Gastroesophageal sphincter (tissue), 4 donors: ENCODE measurements around the gene CAD. TPM values are rescaled to one million over a fixed set of nuclear protein-coding genes. Genes with fewer than 3 reads are reported as not detected.

Source experiments
- ATAC-seq: fragments of 150-250 bp; one replicate; pipeline ENCODE4 v1.9.1; 2016; ENCODE audit warnings: mild to moderate bottlenecking, moderate library complexity
- H3K27ac ChIP-seq, 4 donors: fragments of 200-600 bp; sonication (generic) in 3 of 4; 1 replicate in 3 of 4; 2 replicates in 1 of 4; pipeline ENCODE4 v1.5.1; 2016 to 2019
- H3K27me3 ChIP-seq: fragments of 200-600 bp; sonication (generic); one replicate; pipeline ENCODE4 v1.5.1; 2019
- H3K36me3 ChIP-seq, 2 donors: fragments of 200-600 bp; sonication (generic); one replicate each; pipeline ENCODE4 v1.5.1; 2019; ENCODE audit warnings: control low read depth in 1 of 2
- H3K4me1 ChIP-seq, 3 donors: fragments of 200-600 bp; sonication (generic); 1 replicate in 2 of 3; 2 replicates in 1 of 3; pipeline ENCODE4 v1.5.1; 2016 to 2019; ENCODE audit warnings: control low read depth in 2 of 3
- H3K4me3 ChIP-seq, 2 donors: fragments of 200-600 bp; sonication (generic); one replicate each; pipeline ENCODE4 v1.5.1; 2019; ENCODE audit warnings: mild to moderate bottlenecking in 1 of 2, moderate library complexity in 1 of 2
- H3K9me3 ChIP-seq, 3 donors: fragments of 200-600 bp; sonication (generic); one replicate each; pipeline ENCODE4 v1.5.1; 2017 to 2019; ENCODE audit warnings: control low read depth in 2 of 3
- EP300 ChIP-seq: sonication (generic); formaldehyde crosslinking; IDR thresholded peaks from one replicate; pipeline ENCODE4 v1.6.1; 2017; ENCODE audit warnings: antibody characterized with exemption, mild to moderate bottlenecking
- POLR2A ChIP-seq, 2 donors: fragments of 450-650 bp; IDR thresholded peaks; one replicate each; pipeline ENCODE4 v1.6.1; 2017; ENCODE audit warnings: antibody characterized with exemption in 2 of 2, mild to moderate bottlenecking in 2 of 2, moderate library complexity in 1 of 2
- POLR2AphosphoS5 ChIP-seq: sonication (generic); formaldehyde crosslinking; IDR thresholded peaks from one replicate; pipeline ENCODE4 v1.6.1; 2017; ENCODE audit warnings: antibody characterized with exemption
- WGBS, 2 donors: methylation state at CpG; one replicate each; pipeline ENCODE4 v1.1.5; 2018; ENCODE audit warnings: low coverage in 1 of 2; 5-methylcytosine and 5-hydroxymethylcytosine counted together
- total RNA-seq, 4 donors: library from RNA; depleted of rRNA; stranded (reverse); fragments of >200 nt; gene quantifications; one replicate each; pipeline ENCODE4 v1.1.0, GENCODE V29; 2016
- TF ChIP-seq, protein P1 (sequence below), 4 experiments: fragments of 200-600 bp in 2 of 4; fragments of 450-650 bp in 2 of 4; sonication (generic) in 1 of 4; IDR thresholded peaks; one replicate each; pipeline ENCODE4 v1.5.1; 2017 to 2019; ENCODE audit warnings: antibody characterized with exemption in 4 of 4, mild to moderate bottlenecking in 2 of 4, moderate library complexity in 2 of 4

CAD gene
- total RNA-seq, 4 donors from 2014 or later: 12.1 to 23.3 (median 16.3) TPM

DNA sequence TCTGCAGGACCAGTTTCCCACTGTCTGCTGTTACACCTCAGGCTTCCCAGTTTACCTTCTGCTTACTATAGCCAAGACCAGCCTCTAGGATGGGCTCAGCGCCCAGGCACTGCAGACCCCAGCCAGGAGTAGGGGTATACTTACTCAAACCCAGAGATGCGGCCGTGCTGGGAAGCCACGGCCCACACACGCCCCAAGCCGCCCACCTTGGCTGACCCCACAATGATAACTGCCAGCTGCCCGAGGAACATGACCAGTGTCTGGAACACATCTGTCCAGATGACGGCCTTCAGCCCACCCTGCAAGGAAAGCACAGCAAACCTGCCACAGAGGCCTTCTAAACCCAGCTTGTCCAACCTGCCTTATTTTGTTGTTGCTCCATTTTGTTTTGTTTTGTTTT lies 12.0 kb upstream of the CAD start:
- Histone ChIP-seq H3K9me3 (no peaks in the 10 kb centered on the region), H3K27me3 (no peaks in the 10 kb centered on the region), H3K4me1 (no peaks in the 10 kb centered on the region), H3K27ac (no peak overlapping the region), H3K36me3 (peaks cover 0 to 94% of the 10 kb centered on the region in 2 donors), H3K4me3 (no peak overlapping the region)
- TF ChIP-seq EP300: no peak
- TF ChIP-seq POLR2A (IDR thresholded peaks at IDR 0.05): no peak
- no peak for TF ChIP-seq POLR2AphosphoS5
- TF ChIP-seq, protein P1, sequence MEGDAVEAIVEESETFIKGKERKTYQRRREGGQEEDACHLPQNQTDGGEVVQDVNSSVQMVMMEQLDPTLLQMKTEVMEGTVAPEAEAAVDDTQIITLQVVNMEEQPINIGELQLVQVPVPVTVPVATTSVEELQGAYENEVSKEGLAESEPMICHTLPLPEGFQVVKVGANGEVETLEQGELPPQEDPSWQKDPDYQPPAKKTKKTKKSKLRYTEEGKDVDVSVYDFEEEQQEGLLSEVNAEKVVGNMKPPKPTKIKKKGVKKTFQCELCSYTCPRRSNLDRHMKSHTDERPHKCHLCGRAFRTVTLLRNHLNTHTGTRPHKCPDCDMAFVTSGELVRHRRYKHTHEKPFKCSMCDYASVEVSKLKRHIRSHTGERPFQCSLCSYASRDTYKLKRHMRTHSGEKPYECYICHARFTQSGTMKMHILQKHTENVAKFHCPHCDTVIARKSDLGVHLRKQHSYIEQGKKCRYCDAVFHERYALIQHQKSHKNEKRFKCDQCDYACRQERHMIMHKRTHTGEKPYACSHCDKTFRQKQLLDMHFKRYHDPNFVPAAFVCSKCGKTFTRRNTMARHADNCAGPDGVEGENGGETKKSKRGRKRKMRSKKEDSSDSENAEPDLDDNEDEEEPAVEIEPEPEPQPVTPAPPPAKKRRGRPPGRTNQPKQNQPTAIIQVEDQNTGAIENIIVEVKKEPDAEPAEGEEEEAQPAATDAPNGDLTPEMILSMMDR (IDR thresholded peaks at IDR 0.05): no peak
- WGBS, 2 donors: 67 to 68% methylated on average over 4 to 5 of the region's 8 CpGs
- no peak for ATAC-seq

DNA sequence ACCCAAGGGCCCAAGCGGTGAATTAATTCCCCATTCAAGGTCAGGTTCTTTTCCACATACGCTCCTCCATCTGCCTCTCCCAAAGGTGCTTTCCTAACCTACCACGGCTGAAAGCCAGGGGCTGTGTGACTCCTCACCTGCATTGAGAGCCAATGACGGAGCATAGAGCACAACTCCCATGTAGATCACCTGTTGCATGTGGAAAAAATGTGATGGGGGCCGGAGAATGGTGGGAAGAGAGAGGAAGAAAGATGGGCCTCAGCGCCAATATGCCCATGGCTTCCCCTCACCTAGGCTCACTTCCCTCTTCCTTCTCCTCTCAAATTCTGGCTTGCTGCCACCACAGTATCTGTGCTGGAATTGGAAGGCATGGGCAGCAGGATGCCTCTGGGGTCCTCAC lies 10.8 kb upstream of the CAD start:
- H3K36me3 ChIP-seq: peaks cover 0 to 83% of the 10 kb centered on the region in 2 donors
- no peak for TF ChIP-seq EP300
- TF ChIP-seq POLR2A (IDR thresholded peaks at IDR 0.05): no peak
- TF ChIP-seq, protein P1 (IDR thresholded peaks at IDR 0.05): no peak
- H3K9me3 ChIP-seq: no peaks in the 10 kb centered on the region
- H3K27ac ChIP-seq: no peak overlapping the region
- 90% methylated on average over 2 of the region's 6 CpGs; no CpG with 5 or more reads in 1 of the 2 donors for WGBS, 2 donors
- no peak for ATAC-seq
- peaks cover 0 to 8% (median 0%) of the 10 kb centered on the region in 3 donors for H3K4me1 ChIP-seq
- no peaks in the 10 kb centered on the region for H3K27me3 ChIP-seq
- H3K4me3 ChIP-seq: no peak overlapping the region

DNA sequence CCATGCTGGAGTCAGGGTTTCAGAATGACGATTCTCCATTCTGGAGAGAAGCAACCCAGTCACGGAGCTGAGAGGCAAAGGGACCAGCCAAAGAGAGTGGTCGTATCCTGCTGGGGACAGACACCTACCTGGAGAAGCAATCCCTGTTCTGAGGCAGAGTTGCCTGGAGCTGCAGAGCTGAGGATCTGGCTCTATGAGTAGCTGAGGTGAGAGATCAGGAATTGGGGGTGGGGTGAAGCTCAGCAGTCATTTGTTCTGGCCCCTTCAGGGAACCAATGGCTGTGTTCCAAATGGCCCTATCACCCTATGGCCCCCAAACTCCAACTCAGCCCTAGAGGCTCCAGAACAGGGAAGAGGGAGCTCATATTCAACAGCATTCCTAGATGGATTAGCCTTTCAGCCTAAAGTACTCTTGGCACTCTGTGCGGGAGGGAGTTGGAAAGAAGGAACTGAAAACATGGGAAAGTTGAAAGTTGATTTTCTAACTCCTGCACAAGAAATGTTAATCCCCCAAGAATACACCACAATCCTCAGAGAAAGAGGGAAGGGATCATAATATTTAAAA lies 8.6 kb upstream of the CAD start:
- H3K27ac ChIP-seq: no peak overlapping the region
- no peaks in the 10 kb centered on the region for H3K9me3 ChIP-seq
- ATAC-seq: no peak
- peaks cover 0 to 61% of the 10 kb centered on the region in 2 donors for H3K36me3 ChIP-seq
- no peaks in the 10 kb centered on the region for H3K27me3 ChIP-seq
- TF ChIP-seq POLR2A (IDR thresholded peaks at IDR 0.05) (no peak), POLR2AphosphoS5 (no peak), EP300 (no peak)
- TF ChIP-seq, protein P1 (IDR thresholded peaks at IDR 0.05): no peak
- H3K4me3 ChIP-seq: no peak overlapping the region
- H3K4me1 ChIP-seq: peaks cover 4 to 20% (median 8%) of the 10 kb centered on the region in 3 donors
- 82 to 100% methylated on average over 2 to 4 of the region's 4 CpGs for WGBS, 2 donors

DNA sequence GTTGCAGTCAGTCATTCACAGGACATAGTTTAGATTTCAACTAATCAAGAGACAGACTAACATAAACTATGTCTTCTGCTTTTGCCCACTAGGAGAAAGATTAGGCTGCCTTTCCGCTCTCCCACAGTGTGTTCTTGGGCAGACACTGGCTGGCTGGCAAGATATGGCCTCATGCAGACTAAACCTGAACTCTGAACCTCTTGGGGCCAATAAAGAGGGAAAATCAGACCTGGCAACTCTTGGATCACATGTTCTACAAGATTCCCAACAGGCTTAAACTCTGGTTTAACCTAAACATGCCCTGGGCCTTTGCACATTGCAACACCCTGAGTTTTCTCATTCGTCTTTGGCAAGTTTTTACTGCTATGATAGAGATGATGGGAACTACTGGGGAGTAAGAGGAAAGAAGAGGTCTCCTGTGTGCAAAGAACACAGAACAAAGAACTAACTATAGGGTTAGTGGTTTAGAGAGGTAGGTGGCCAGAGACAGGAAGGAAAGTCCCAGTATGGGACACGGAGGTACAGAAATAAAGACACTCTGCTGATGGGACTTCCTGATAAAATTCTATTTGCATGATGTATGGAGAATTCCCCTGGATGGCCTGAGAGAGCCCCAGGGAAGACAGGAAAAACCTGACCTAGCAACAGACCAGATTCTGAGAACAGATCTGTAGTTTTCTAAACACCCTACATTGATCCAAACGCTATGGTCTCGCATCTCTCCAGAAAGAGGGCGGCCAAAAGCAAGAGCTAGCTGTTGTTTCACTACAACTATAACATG lies 7.4 kb upstream of the CAD start:
- H3K9me3 ChIP-seq: no peaks in the 10 kb centered on the region
- peaks cover 4 to 27% (median 9%) of the 10 kb centered on the region in 3 donors for H3K4me1 ChIP-seq
- no peaks in the 10 kb centered on the region for H3K27me3 ChIP-seq
- ATAC-seq: no peak
- H3K4me3 ChIP-seq: no peak overlapping the region
- no peak for TF ChIP-seq POLR2A (IDR thresholded peaks at IDR 0.05)
- TF ChIP-seq, protein P1 (IDR thresholded peaks at IDR 0.05): no peak
- no peak for TF ChIP-seq EP300
- 87% methylated on average over 5 of the region's 6 CpGs for WGBS, 2 donors
- H3K36me3 ChIP-seq: peaks cover 0 to 48% of the 10 kb centered on the region in 2 donors
- H3K27ac ChIP-seq: no peak overlapping the region
